ENCODE measurements around the gene RAC3. TPM values are rescaled to one million over a fixed set of nuclear protein-coding genes. Genes with fewer than 3 reads are reported as not detected.

RAC3 gene
- total RNA-seq, 2 experiments from 2014 or later, result 6.7 to 7.6 TPM

DNA sequence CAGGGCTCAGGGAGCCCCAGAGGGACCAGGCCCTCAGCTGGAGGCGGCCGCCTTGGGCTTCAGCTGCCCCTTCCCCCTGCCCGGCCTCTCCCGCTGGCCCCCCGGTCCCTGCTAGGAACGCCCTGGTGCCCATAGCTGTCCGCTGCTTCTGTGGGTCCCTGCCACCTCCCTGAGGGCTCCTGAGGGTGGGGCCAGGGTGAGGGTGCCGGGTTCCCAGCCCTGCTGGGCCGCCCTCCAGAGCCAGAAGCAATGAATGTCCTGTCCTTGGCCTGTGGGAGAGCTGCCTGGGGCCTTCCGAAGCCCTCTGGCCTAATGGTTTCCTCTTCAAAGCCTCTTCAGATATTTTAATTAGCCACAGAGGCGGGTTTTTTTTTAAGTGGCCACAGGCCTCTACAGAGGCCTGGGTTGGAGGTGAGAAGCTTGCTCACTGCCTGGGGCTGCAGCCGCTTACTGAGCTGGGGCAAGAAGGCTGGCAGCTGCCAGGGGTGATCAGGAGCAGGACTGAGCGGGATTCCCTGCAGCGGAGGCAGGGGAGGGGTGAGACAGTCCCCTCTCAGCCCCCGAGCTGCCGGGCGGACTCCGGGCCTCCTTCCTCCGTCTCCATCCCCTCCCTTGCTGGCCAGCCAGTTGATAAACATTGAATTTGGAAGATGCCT is 18.7 kb upstream of the RAC3 start:
- Mint-ChIP-seq H3K9me3 (no peaks in the 10 kb centered on the region), H3K27ac (no peak overlapping the region), H3K4me1 (peaks cover 2% of the 10 kb centered on the region), H3K4me3 (no peak overlapping the region), H3K36me3 (no peaks in the 10 kb centered on the region), H3K27me3 (no peaks in the 10 kb centered on the region)
- POLR2A ChIA-PET, result no interaction called here
- ATAC-seq (ENCODE audit: low read depth) (no peak), DNase-seq (no peak)

DNA sequence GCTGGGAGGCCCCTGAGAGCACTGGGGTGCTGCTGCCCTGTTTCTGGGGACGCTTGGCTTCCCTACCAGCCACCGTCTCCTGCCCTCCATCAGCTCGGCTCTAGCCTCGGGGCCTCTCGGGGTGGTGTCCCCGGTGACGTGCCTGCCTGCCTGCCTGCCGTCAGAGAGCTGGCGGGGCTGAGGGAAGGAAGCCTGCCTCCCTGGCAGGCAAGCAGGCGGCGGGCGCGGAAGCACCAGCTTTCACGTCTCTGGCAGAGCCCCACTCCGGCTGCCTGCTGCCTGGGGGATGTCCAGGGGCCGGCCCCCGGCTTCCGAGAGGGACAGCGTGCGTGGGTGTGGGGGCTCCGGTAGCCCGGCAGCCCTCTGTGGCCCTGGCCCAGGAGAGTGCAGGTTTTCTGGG is 18.1 kb upstream of the RAC3 start:
- H3K36me3 Mint-ChIP-seq, result no peaks in the 10 kb centered on the region
- no peak for DNase-seq
- no peaks in the 10 kb centered on the region for H3K9me3 Mint-ChIP-seq
- POLR2A ChIA-PET, result no interaction called here
- peaks cover 2% of the 10 kb centered on the region for H3K4me1 Mint-ChIP-seq
- no peak overlapping the region for H3K4me3 Mint-ChIP-seq
- no peak for ATAC-seq (ENCODE audit: low read depth)
- no peaks in the 10 kb centered on the region for H3K27me3 Mint-ChIP-seq
- no peak overlapping the region for H3K27ac Mint-ChIP-seq

DNA sequence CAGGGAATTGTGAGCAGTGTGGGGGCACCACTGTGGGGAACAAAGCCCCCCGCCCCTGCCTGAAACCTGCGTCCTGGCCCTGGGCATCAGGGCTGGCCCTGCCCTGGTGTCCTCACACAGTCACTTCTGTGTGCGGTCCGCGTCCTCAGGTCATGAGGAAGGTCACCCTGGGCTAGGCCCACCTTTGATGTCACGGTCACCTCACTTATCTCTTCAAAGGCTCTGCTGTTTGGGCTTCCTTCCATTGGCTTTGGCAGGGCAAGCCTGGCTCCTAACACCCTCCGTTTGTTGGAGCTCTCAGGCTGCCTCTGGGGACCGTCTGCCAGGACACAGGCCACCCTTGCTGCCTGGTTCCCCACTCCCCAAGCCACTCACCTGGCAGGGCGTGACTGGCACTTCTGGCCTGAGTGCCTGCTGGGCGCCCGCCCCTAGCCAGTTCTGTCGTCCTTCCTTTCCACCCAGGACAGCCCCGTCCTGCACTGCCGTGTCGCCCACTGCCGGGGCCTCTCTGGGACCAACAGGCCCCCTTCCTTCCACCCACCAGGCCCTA is 17.6 kb upstream of the RAC3 start:
- Mint-ChIP-seq H3K4me1 (peaks cover 2% of the 10 kb centered on the region), H3K36me3 (no peaks in the 10 kb centered on the region), H3K9me3 (no peaks in the 10 kb centered on the region), H3K4me3 (no peak overlapping the region), H3K27ac (no peak overlapping the region), H3K27me3 (no peaks in the 10 kb centered on the region)
- POLR2A ChIA-PET, result no interaction called here
- DNase-seq (no peak), ATAC-seq (ENCODE audit: low read depth) (no peak)

DNA sequence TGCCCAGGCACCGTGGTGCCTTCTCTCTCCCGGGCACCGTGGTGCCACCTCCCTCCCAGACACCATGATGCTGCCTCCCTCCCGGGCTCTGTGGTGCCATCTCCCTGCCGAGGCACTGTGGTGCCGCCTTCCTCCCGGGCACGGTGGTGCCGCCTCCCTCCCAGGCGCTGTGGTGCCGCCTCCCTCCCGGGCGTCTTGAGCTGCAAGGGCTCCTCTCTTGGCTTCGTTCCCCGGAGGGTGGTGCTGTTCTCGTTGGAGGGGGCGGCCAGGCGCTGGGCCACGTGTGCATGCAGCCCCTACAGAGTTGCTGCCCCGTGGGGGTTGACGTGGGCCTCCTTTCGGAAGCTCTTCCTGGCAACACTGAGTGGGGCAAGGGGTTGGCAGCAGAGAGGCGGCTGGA is 17.0 kb upstream of the RAC3 start:
- POLR2A ChIA-PET, result interaction anchor here (0.5 kb wide), 1 partner anchor 131 kb away, joined by 3 read pairs; no protein-coding TSS in a partner anchor
- ATAC-seq (ENCODE audit: low read depth), result no peak
- no peaks in the 10 kb centered on the region for H3K27me3 Mint-ChIP-seq
- H3K9me3 Mint-ChIP-seq, result no peaks in the 10 kb centered on the region
- no peak overlapping the region for H3K4me3 Mint-ChIP-seq
- H3K36me3 Mint-ChIP-seq, result no peaks in the 10 kb centered on the region
- no peak for DNase-seq
- H3K27ac Mint-ChIP-seq, result no peak overlapping the region
- peaks cover 1% of the 10 kb centered on the region for H3K4me1 Mint-ChIP-seq

DNA sequence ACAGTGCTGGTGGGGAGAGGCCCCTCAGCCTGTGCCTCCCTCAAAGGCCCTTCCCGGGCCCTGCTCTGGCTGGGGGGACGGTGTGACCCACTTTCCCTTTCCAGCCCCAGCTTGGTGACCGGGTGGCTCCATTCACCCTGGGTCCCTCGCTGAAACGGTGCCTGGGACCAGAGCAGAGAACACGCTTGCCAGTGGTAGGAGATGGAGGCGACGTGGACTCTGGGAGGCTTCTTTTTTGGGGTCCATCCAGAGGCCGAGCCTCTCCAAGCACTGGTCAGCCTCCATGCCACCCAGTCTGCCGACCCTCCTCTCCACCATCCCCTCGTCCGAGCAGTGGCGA is 16.5 kb upstream of the RAC3 start:
- no peaks in the 10 kb centered on the region for H3K27me3 Mint-ChIP-seq
- H3K4me1 Mint-ChIP-seq, result no peaks in the 10 kb centered on the region
- no peaks in the 10 kb centered on the region for H3K36me3 Mint-ChIP-seq
- POLR2A ChIA-PET, result interaction anchor here (0.5 kb wide), 1 partner anchor 132 kb away, joined by 3 read pairs; no protein-coding TSS in a partner anchor
- H3K9me3 Mint-ChIP-seq, result no peaks in the 10 kb centered on the region
- no peak overlapping the region for H3K4me3 Mint-ChIP-seq
- no peak overlapping the region for H3K27ac Mint-ChIP-seq
- ATAC-seq (ENCODE audit: low read depth) (no peak), DNase-seq (no peak)

DNA sequence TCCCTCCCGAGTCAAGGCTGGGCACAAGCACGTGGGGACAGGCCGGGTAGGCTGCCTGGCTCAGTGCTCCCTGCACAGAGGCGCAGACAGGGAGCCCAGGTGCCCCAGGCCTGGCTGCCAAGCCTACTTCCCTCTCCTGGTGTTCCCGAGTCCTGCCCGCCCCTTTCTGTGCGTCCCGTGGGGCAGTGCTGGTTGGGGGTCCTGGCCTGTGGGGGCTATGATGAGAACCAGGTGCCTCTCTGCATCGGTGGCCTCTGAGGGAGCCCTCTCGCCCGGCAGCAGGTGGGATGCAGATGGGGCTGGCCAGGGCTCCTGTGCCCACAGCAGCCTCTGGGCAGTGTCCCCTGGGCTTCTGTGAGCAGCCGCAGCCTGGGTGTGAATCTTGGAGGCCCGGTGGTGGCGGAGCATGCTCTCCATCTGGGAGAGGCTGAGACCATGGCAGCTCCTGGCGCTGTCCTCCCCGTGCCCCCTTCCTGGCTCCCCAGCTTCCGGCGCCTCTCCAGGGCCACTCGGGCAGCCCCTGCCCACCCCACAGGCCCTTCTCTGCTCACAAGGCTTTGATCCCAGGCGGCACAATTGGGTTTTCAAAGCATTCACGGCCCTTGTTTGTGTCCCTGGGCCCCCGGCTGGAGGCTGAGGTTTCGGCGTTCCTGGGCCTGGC is 16.0 kb upstream of the RAC3 start:
- DNase-seq (no peak), ATAC-seq (ENCODE audit: low read depth) (no peak)
- H3K4me1 Mint-ChIP-seq, result no peaks in the 10 kb centered on the region
- H3K9me3 Mint-ChIP-seq, result no peaks in the 10 kb centered on the region
- POLR2A ChIA-PET, result no interaction called here
- H3K27ac Mint-ChIP-seq, result no peak overlapping the region
- H3K36me3 Mint-ChIP-seq, result no peaks in the 10 kb centered on the region
- no peak overlapping the region for H3K4me3 Mint-ChIP-seq
- H3K27me3 Mint-ChIP-seq, result no peaks in the 10 kb centered on the region

DNA sequence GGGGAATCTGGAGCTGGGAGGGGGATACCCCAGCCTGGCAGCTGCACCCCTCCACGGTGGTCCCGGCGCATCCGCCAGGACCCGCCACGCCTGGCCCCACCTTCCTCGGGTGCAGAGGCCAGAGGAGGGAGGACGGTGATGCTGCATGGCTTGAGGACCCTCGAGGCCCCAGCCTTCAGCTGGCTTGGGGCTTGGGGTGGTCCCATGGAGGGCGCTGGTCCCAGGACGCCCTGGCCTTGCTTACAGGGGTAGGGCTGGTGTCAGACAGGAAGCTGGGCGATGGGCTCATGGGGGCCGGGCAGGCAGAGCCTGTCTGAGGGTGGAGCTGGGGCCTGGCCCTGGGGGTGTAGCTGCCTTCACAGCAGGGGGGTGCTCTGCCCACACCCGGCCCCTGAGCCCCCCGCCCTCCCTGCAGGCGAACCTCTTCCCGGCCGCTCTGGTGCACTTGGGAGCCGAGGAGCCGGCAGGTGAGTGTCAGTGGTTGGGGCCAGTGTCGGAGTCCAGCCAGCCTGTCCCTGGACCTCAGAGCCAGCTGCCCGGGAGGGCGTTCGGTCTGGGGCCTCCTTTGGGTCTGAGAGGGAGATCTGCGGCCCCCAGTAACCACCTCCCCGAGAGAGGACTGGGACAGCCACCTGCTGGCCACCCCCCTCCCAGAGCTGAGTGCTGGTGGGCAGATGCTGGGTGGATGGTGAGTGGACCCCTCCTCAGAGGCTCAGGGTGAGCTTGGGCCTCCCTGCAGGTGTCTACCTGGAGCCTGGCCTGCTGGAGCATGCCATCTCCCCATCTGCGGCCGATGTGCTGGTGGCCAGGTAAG is 15.2 kb upstream of the RAC3 start:
- peaks cover 3% of the 10 kb centered on the region for H3K4me1 Mint-ChIP-seq
- POLR2A ChIA-PET, result no interaction called here
- H3K27me3 Mint-ChIP-seq, result no peaks in the 10 kb centered on the region

DNA sequence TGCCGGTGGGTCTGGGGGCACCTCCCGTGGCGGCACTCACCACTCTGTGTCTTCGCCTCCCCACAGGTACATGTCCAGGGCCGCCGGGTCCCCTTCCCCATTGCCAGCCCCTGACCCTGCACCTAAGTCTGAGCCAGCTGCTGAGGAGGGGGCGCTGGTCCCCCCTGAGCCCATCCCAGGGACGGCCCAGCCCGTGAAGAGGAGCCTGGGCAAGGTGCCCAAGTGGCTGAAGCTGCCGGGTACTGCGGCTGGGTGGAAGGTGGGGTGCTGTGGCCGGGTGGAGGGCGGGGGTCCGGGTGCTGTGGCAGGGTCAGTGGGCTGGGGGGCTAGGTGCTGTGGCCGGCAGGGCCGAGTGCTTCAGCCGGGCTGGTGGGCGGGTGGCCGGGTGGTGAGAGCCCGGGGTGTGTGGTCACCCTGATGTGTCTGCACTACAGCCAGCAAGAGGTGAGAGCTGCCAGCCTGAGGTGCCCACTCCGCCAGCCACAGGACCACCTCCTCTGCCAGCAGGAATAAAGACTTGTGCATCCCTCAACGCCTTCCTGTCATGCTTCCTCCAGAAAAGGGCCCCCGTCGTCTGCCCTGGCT is 14.5 kb upstream of the RAC3 start:
- no peak for ATAC-seq (ENCODE audit: low read depth)
- POLR2A ChIA-PET, result no interaction called here
- peaks cover 8% of the 10 kb centered on the region for H3K4me1 Mint-ChIP-seq
- no peaks in the 10 kb centered on the region for H3K9me3 Mint-ChIP-seq
- no peak for DNase-seq
- no peak overlapping the region for H3K4me3 Mint-ChIP-seq
- H3K27me3 Mint-ChIP-seq, result no peaks in the 10 kb centered on the region
- H3K27ac Mint-ChIP-seq, result no peak overlapping the region
- H3K36me3 Mint-ChIP-seq, result no peaks in the 10 kb centered on the region

More for the DNA sequence above, 15.2 kb upstream of the RAC3 start:
- Mint-ChIP-seq H3K36me3 (no peaks in the 10 kb centered on the region), H3K9me3 (no peaks in the 10 kb centered on the region), H3K27ac (no peak overlapping the region), H3K4me3 (no peak overlapping the region)
- ATAC-seq (ENCODE audit: low read depth) (no peak), DNase-seq (no peak)

DNA sequence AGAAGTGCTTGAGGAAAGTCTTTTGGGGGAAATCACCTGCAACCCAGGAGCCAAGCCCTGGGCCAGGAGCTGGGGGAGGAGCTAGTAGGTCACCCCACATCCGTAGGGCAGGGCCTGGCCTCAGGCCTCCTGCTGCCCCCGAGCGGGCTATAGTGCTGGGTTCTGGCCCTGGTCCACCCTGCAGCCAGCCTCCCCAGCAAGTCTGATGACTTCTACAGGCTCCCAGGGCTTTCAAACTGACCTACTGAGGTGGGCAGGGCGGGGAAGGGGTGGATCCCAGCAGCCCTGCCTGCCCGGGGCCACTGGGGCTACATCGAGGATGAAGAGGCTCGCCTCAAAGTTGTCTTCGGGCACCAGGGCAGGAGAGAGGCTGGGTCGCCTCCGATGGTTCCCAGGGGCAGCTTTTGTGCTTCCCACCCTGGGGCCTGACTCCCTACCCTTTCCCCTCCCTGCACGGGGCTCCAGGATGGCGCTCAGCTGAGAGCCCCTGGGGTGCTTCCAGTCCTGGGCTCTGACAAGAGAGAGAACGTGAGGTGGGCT is 13.8 kb upstream of the RAC3 start:
- Mint-ChIP-seq H3K4me3 (no peak overlapping the region), H3K9me3 (no peaks in the 10 kb centered on the region), H3K36me3 (no peaks in the 10 kb centered on the region), H3K27me3 (no peaks in the 10 kb centered on the region), H3K4me1 (peaks cover 9% of the 10 kb centered on the region), H3K27ac (no peak overlapping the region)
- DNase-seq, result no peak
- POLR2A ChIA-PET, result no interaction called here
- ATAC-seq (ENCODE audit: low read depth), result no peak

DNA sequence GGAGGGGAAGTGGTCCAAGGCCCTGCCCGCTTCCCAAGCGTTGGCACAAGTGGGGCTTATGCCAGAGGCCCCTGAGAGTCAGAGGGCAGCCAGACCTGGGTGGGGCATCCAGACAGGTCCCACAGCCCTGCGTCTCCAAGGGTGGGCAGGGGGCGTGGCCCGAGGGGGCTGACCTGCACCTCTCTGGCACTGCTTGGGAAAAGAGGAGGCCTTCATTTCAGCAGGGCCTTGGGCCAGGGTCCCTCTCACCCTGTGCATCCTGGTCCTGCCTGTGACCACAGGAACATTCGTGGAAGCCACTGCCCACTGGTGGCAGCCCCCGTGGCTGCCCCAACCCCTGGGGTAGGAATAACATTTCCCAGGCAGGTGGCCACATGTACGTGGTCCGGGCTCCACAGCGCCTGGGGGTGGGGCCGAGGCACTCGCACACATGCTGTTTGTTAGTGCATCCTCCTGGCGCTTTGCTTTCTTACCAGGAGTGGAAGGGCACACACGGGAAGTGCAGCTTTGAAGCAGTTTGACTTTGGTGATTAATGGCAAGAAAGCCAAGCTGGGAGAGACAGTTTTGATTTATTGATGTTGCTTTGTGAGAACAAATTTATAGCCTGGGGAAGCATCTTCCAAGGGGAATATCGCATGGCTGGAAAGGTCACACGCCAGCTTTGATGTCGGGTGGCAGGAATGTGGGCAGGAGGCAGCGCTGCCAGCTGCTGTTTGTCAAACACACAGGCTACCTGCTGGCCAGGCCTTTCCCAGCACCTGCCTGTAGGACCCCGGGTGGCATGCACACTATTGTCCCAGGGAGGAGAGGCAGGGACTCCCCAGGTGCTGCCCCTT is 13.1 kb upstream of the RAC3 start:
- DNase-seq (no peak), ATAC-seq (ENCODE audit: low read depth) (no peak)
- H3K9me3 Mint-ChIP-seq, result no peaks in the 10 kb centered on the region
- H3K4me1 Mint-ChIP-seq, result peaks cover 9% of the 10 kb centered on the region
- H3K4me3 Mint-ChIP-seq, result no peak overlapping the region
- POLR2A ChIA-PET, result interaction anchor here (5.7 kb wide), 1 partner anchor 58 kb away, joined by 39 read pairs; the partner anchor contains the start of gene NOTUM
- no peaks in the 10 kb centered on the region for H3K36me3 Mint-ChIP-seq
- H3K27ac Mint-ChIP-seq, result peak overlapping the region; percentile 15
- H3K27me3 Mint-ChIP-seq, result no peaks in the 10 kb centered on the region

DNA sequence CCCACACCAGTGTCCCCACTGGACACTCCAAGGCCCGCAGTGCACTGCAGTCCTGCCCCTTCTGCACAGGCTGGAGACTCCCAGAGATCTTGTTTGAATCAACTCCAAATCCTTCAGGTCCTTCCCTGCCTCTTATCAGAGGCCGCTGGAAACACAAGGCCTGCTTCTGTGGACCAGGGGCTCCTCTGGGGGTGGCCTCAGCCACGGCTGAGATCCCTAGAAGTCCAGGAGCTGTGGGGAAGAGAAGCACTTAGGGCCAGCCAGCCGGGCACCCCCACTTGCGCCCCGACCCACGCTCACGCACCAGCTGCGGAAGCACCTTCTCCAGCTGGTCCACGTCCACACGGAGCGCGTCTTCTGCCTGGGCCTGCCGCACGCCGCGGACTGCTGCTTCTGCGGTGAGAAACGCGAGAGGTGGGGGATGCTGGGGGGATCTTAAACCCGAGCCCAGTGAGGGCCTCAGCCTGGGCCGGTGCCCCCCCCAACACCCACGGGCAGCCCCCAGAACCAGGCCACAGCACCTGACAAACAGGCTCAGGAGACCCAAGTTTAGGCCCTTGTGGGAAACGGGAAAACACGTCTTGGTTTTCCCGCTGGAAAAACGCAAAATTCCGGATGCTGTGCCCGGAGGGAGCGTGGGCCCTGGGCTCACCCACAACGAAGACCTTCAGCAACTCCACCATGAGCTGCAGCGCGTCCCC is 12.3 kb upstream of the RAC3 start:
- no peak overlapping the region for H3K27ac Mint-ChIP-seq
- DNase-seq, result no peak
- no peaks in the 10 kb centered on the region for H3K9me3 Mint-ChIP-seq
- H3K27me3 Mint-ChIP-seq, result no peaks in the 10 kb centered on the region
- no peaks in the 10 kb centered on the region for H3K36me3 Mint-ChIP-seq
- H3K4me3 Mint-ChIP-seq, result no peak overlapping the region
- ATAC-seq (ENCODE audit: low read depth), result no peak
- POLR2A ChIA-PET, result interaction anchor here (1.0 to 5.7 kb wide), 3 partner anchors 11 to 59 kb away, joined by 3 to 39 read pairs (median 3); partner anchors contain the start of gene NOTUM
- H3K4me1 Mint-ChIP-seq, result peaks cover 12% of the 10 kb centered on the region
